ENCODE results near the gene POU2F3. TPM values are rescaled to one million over a fixed set of nuclear protein-coding genes. Genes with fewer than 3 reads are reported as not detected.

POU2F3 gene
- total RNA-seq, 1 donor from 2014 or later, result not detected

DNA sequence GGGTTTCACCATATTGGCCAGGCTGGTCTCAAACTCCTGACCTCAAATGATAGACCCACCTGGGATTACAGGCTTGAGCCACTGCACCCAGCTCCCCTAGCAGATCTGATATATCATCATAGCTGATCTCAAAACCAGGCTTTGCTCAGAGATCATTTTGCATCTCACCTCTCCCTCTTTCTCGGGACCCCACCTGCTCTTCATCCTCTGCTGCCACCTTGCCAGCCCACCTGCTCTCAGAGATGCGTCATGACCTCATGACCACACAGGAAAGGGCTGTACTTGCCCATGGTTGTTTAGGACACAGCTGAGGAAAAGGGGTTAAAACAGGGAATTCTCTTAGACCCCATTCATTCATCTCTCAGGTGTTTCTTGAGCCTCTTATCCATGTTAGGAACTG is 27.4 kb downstream of the POU2F3 start:
- peaks cover 50% of the 10 kb centered on the region for H3K27me3 Mint-ChIP-seq (ENCODE audit: low read depth)
- no peak overlapping the region for H3K4me3 Mint-ChIP-seq (ENCODE audit: unreplicated experiment)
- no peak overlapping the region for H3K27ac Mint-ChIP-seq (ENCODE audit: unreplicated experiment)

GRCh38 chr11:120268686-120269085 is 28.7 kb downstream of the POU2F3 start:
- no peak for TF ChIP-seq CTCF (IDR thresholded peaks at IDR 0.05)
- no peaks in the 10 kb centered on the region for H3K9me3 Mint-ChIP-seq (ENCODE audit: low read depth)
- peaks cover 43% of the 10 kb centered on the region for H3K27me3 Mint-ChIP-seq (ENCODE audit: low read depth)

More for the DNA sequence above, 27.4 kb downstream of the POU2F3 start:
- no peaks in the 10 kb centered on the region for H3K9me3 Mint-ChIP-seq (ENCODE audit: low read depth)
- no peaks in the 10 kb centered on the region for H3K4me1 Mint-ChIP-seq (ENCODE audit: low read depth)
- peaks cover 2% of the 10 kb centered on the region for H3K36me3 Mint-ChIP-seq (ENCODE audit: low read depth)
- TF ChIP-seq CTCF (IDR thresholded peaks at IDR 0.05), result no peak
- no peak for DNase-seq (ENCODE audit: low spot score)

DNA sequence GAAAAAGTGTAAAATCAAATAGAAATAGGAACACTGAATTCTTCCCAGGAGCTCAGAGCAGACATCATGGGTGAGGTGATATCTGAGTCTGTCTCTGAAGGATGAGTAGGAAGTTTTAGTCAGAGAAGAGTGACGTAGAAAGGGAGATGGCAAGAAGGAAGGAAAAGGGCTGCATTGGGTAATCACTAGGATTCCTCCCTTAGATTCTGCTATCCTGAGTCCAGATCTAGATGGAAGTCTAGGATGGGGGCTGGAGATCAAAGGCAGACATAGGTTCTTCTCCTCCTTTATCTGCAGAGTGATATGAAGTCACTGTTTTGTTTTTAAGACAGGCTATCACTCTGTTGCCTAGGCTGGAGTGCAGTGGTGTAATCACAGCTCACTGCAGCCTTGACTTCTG is 30.4 kb downstream of the POU2F3 start:
- no peak for DNase-seq (ENCODE audit: low spot score)
- H3K36me3 Mint-ChIP-seq (ENCODE audit: low read depth), result peaks cover 2% of the 10 kb centered on the region
- H3K9me3 Mint-ChIP-seq (ENCODE audit: low read depth), result no peaks in the 10 kb centered on the region
- H3K27me3 Mint-ChIP-seq (ENCODE audit: low read depth), result peaks cover 40% of the 10 kb centered on the region
- no peak for TF ChIP-seq CTCF (IDR thresholded peaks at IDR 0.05)
- no peak overlapping the region for H3K27ac Mint-ChIP-seq (ENCODE audit: unreplicated experiment)
- no peaks in the 10 kb centered on the region for H3K4me1 Mint-ChIP-seq (ENCODE audit: low read depth)
- H3K4me3 Mint-ChIP-seq (ENCODE audit: unreplicated experiment), result no peak overlapping the region

More at GRCh38 chr11:120268686-120269085, 28.7 kb downstream of the POU2F3 start:
- no peak for DNase-seq (ENCODE audit: low spot score)
- no peaks in the 10 kb centered on the region for H3K4me1 Mint-ChIP-seq (ENCODE audit: low read depth)
- peaks cover 2% of the 10 kb centered on the region for H3K36me3 Mint-ChIP-seq (ENCODE audit: low read depth)
- no peak overlapping the region for H3K4me3 Mint-ChIP-seq (ENCODE audit: unreplicated experiment)
- no peak overlapping the region for H3K27ac Mint-ChIP-seq (ENCODE audit: unreplicated experiment)

- H3K9me3 Mint-ChIP-seq (ENCODE audit: low read depth), result no peaks in the 10 kb centered on the region
- H3K4me1 Mint-ChIP-seq (ENCODE audit: low read depth), result no peaks in the 10 kb centered on the region
- no peak overlapping the region for H3K4me3 Mint-ChIP-seq (ENCODE audit: unreplicated experiment)
- H3K36me3 Mint-ChIP-seq (ENCODE audit: low read depth), result no peaks in the 10 kb centered on the region
- no peak for DNase-seq (ENCODE audit: low spot score)
- H3K27ac Mint-ChIP-seq (ENCODE audit: unreplicated experiment), result no peak overlapping the region
- peaks cover 27% of the 10 kb centered on the region for H3K27me3 Mint-ChIP-seq (ENCODE audit: low read depth)
- TF ChIP-seq CTCF (IDR thresholded peaks at IDR 0.05), result no peak
Observed at GRCh38 chr11:120271672-120272071, 31.7 kb downstream of the POU2F3 start.

DNA sequence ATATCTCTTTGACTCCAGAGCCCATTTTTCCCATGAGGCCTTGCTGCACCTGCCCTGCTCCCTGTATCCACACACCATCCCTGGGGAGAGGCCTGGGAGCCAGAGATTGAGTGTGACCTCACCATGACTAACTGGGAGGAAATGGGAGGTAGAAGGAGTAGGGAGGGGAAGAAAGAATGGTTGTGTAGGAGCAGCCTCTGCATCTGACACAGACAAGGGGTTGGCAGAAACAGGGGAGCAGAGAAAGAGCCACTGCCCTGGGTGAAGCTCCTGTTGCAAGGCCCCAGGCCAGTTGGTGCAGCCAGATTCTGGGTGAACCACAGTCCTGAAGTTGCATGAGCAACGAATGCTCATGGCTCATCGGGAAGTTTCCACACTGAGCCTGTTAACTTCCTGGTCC is 32.4 kb downstream of the POU2F3 start:
- Mint-ChIP-seq H3K27ac (ENCODE audit: unreplicated experiment) (no peak overlapping the region), H3K9me3 (ENCODE audit: low read depth) (no peaks in the 10 kb centered on the region), H3K4me3 (ENCODE audit: unreplicated experiment) (no peak overlapping the region), H3K4me1 (ENCODE audit: low read depth) (no peaks in the 10 kb centered on the region), H3K36me3 (ENCODE audit: low read depth) (no peaks in the 10 kb centered on the region), H3K27me3 (ENCODE audit: low read depth) (peaks cover 21% of the 10 kb centered on the region)
- no peak for DNase-seq (ENCODE audit: low spot score)
- no peak for TF ChIP-seq CTCF (IDR thresholded peaks at IDR 0.05)
